Ishikawa (cell line): ENCODE measurements around the gene CNIH2.

ENCODE experiments used
- CEBPB ChIP-seq: IDR thresholded peaks from 2 replicates; pipeline ENCODE4 v1.6.1; 2012
- CREB1 ChIP-seq: IDR thresholded peaks from 2 replicates; pipeline ENCODE4 v1.6.1; 2012; ENCODE audit warnings: low read depth
- EGR1 ChIP-seq: IDR thresholded peaks from 2 replicates; pipeline ENCODE4 v1.6.1; 2012
- EP300 ChIP-seq: IDR thresholded peaks from 2 replicates; pipeline ENCODE4 v1.6.1; 2012; ENCODE audit warnings: borderline replicate concordance
- FOXM1 ChIP-seq: IDR thresholded peaks from 2 replicates; pipeline ENCODE4 v1.6.1; 2012; ENCODE audit warnings: low read depth, borderline replicate concordance
- NFIC ChIP-seq: IDR thresholded peaks from 2 replicates; pipeline ENCODE4 v1.6.1; 2012
- RAD21 ChIP-seq: IDR thresholded peaks from 2 replicates; pipeline ENCODE4 v1.6.1; 2012; ENCODE audit warnings: low read depth
- TAF1 ChIP-seq: IDR thresholded peaks from 2 replicates; pipeline ENCODE4 v1.6.1; 2012; ENCODE audit warnings: low read depth, mild to moderate bottlenecking
- TCF12 ChIP-seq: IDR thresholded peaks from 2 replicates; pipeline ENCODE4 v1.6.1; 2012; ENCODE audit warnings: low read depth
- TEAD4 ChIP-seq: IDR thresholded peaks from 2 replicates; pipeline ENCODE4 v1.6.1; 2012
- YY1 ChIP-seq: IDR thresholded peaks from 2 replicates; pipeline ENCODE4 v1.6.1; 2012; ENCODE audit warnings: low read depth
- ZBTB7A ChIP-seq: IDR thresholded peaks from 2 replicates; pipeline ENCODE4 v1.6.1; 2012; ENCODE audit warnings: low read depth
- TF ChIP-seq, protein P1 (sequence below): IDR thresholded peaks from 2 replicates; pipeline ENCODE4 v1.6.1; 2012
- TF ChIP-seq, protein P2 (sequence below): IDR thresholded peaks from 2 replicates; pipeline ENCODE4 v1.6.1; 2012
- TF ChIP-seq, protein P3 (sequence below): IDR thresholded peaks from 2 replicates; pipeline ENCODE4 v1.6.1; 2012; ENCODE audit warnings: low read depth, mild to moderate bottlenecking

The CNIH2 gene

DNA sequence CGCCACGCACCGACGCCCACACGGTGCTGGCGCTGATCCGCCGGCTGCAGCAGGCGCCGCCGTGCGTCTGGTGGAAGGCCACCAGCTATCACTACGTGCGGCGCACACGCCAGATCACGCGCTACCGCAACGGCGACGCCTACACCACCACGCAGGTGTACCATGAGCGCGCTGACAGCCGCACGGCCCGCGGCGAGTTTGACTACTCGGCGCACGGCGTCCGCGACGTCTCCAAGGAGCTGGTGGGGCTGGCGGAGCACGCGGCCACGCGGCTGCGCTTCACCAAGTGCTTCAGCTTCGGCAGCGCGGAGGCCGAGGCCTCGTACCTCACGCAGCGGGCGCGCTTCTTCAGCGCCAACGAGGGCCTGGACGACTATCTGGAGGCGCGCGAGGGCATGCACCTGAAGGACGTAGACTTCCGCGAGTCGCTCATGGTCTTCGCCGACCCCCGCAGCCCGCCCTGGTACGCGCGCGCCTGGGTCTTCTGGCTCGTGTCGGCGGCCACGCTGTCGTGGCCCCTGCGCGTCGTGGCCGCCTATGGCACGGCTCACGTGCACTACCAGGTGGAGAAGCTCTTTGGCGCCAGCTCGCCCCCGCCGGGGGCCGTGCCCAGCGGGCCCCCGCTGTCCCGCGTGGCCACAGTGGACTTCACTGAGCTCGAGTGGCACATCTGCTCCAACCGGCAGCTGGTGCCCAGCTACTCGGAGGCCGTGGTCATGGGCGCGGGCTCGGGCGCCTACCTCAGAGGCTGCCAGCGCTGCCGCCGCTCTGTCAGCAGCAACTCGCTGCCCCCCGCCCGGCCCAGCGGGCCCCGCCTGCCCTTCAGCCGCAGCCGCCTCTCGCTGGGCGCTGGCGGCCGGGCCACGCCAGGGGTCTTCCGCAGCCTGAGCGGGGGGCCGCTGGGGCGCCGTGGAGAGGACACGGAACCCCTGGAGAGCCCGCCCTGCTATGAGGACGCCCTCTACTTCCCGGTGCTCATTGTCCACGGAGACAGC, 16.9 kb downstream of the CNIH2 start:
- no peak for TF ChIP-seq EGR1
- no peak for TF ChIP-seq CEBPB
- no peak for TF ChIP-seq TCF12
- TF ChIP-seq RAD21, result no peak

DNA sequence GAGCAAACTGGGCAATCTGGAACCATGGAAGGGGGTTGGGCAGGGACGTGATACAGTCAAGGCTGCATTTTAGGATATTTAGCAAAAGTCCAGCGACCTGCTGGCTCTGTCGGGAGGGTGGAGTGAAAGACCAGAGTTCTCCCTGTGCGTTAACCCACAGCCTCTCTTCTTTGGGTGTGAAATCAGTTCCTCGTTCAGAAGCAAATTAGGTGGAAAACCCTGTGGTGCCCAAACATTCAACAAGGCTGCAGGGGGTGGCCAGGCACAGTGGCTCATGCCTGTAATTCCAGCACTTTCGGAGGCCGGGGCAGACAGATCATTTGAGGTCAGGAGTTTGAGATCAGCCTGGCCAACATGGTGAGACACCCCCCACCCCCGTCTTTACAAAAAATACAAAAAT, 19.6 kb downstream of the CNIH2 start:
- TF ChIP-seq RAD21, result no peak
- no peak for TF ChIP-seq FOXM1
- TF ChIP-seq TAF1, result no peak
- TF ChIP-seq, protein P1, sequence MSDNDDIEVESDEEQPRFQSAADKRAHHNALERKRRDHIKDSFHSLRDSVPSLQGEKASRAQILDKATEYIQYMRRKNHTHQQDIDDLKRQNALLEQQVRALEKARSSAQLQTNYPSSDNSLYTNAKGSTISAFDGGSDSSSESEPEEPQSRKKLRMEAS, result no peak
- TF ChIP-seq YY1, result no peak
- no peak for TF ChIP-seq EGR1
- TF ChIP-seq EP300, result no peak

DNA sequence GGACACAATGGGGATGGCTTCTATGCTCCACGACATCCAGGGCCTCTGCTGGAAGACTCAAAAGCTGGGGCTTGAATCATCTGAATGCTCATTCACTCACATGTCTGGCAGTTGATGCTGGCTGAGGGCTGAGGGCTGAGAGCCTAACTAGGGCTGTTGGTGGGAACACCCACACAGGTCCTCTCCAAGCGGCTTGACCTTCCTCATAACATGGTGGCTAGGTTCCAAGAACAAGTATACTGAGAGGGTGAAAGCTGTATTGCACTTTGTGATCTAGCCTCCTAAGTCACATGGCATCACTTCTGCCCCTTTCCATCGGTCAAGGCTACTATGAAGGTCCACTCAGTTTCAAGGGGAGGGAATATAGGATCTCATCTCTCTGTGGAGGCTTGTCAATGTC, 21.2 kb downstream of the CNIH2 start:
- TF ChIP-seq NFIC, result no peak
- TF ChIP-seq RAD21, result no peak
- no peak for TF ChIP-seq ZBTB7A
- TF ChIP-seq CEBPB, result no peak
- TF ChIP-seq YY1, result no peak
- no peak for TF ChIP-seq FOXM1
- TF ChIP-seq TEAD4, result no peak
- TF ChIP-seq CREB1, result no peak
- TF ChIP-seq TCF12, result no peak
- TF ChIP-seq EP300, result no peak
- TF ChIP-seq, protein P2, sequence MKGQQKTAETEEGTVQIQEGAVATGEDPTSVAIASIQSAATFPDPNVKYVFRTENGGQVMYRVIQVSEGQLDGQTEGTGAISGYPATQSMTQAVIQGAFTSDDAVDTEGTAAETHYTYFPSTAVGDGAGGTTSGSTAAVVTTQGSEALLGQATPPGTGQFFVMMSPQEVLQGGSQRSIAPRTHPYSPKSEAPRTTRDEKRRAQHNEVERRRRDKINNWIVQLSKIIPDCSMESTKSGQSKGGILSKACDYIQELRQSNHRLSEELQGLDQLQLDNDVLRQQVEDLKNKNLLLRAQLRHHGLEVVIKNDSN, result no peak

DNA sequence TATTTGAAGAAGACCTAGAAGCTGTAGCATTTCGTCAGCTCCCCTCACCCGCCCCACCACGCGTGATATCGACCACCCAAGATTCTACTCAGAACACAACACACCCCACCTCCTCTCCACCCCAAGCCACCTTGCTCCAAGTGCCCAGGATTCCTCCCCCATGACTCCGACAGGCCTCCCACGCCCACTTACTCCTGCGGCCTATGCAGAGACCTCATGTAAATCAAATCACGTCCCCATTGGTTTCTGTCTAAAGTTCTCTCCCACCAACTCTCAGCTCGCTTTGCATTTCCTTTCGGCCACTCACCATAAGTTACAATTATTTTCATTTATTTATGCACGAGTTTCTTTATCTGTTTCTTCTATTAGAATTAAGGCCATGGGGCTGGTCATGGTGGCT, 24.7 kb downstream of the CNIH2 start:
- TF ChIP-seq, protein P1, result no peak
- no peak for TF ChIP-seq CREB1
- TF ChIP-seq, protein P2, result no peak
- TF ChIP-seq ZBTB7A, result no peak
- TF ChIP-seq FOXM1, result no peak
- TF ChIP-seq, protein P3, sequence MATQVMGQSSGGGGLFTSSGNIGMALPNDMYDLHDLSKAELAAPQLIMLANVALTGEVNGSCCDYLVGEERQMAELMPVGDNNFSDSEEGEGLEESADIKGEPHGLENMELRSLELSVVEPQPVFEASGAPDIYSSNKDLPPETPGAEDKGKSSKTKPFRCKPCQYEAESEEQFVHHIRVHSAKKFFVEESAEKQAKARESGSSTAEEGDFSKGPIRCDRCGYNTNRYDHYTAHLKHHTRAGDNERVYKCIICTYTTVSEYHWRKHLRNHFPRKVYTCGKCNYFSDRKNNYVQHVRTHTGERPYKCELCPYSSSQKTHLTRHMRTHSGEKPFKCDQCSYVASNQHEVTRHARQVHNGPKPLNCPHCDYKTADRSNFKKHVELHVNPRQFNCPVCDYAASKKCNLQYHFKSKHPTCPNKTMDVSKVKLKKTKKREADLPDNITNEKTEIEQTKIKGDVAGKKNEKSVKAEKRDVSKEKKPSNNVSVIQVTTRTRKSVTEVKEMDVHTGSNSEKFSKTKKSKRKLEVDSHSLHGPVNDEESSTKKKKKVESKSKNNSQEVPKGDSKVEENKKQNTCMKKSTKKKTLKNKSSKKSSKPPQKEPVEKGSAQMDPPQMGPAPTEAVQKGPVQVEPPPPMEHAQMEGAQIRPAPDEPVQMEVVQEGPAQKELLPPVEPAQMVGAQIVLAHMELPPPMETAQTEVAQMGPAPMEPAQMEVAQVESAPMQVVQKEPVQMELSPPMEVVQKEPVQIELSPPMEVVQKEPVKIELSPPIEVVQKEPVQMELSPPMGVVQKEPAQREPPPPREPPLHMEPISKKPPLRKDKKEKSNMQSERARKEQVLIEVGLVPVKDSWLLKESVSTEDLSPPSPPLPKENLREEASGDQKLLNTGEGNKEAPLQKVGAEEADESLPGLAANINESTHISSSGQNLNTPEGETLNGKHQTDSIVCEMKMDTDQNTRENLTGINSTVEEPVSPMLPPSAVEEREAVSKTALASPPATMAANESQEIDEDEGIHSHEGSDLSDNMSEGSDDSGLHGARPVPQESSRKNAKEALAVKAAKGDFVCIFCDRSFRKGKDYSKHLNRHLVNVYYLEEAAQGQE, result no peak
- no peak for TF ChIP-seq TCF12
- no peak for TF ChIP-seq NFIC
- TF ChIP-seq EGR1, result no peak
- TF ChIP-seq CEBPB, result no peak
- no peak for TF ChIP-seq YY1
- no peak for TF ChIP-seq RAD21
- TF ChIP-seq TEAD4, result no peak

DNA sequence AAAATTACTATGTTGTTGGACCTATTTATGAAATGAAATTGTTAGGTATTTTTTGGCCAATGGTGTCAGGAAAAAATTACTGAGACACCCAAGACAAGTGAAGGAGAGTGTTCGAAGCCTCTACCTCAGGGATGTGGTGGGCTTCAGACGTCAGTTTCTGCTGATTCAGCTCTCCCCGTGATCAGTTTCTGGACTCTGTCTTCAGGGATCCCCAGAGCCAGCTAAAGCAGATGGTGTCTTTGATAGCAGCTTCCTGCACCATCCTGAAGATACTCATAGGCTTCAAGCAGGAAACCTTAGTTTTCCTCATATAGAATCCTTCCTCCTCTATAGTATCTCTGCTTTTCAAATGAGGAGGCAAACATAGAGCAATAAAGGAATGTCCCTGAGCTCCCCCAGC, 31.5 kb downstream of the CNIH2 start:
- TF ChIP-seq TEAD4 (no peak), EP300 (no peak), ZBTB7A (no peak), CREB1 (no peak), EGR1 (no peak), TAF1 (no peak), TCF12 (no peak), CEBPB (no peak), YY1 (no peak), RAD21 (no peak)
- TF ChIP-seq, protein P3, result no peak
- TF ChIP-seq, protein P1, result no peak
- TF ChIP-seq, protein P2, result no peak
